GM13977 (cell line): ENCODE results near the gene DDX10.

Experiments
- DNase-seq: peaks from one replicate; pipeline ENCODE4 v3.0.0; 2012; ENCODE audit warnings: low spot score
- in situ Hi-C: fragments of 300-500 bp; cut with MboI; formaldehyde crosslinking; loops from one replicate; pipeline ENCODE4 v1.12.0; 2022; ENCODE audit warnings: low sequenced_read_pairs, low pct_unique_long_range_greater_than_20kb, mixed read lengths, inconsistent platforms; ENCODE audit not compliant: unreplicated experiment
- TF ChIP-seq, protein P1 (sequence below): IDR thresholded peaks from 2 replicates; pipeline ENCODE4 v1.5.1; 2012; ENCODE audit warnings: mild to moderate bottlenecking, control low read depth; ENCODE audit not compliant: insufficient read depth; ENCODE audit errors: extremely low read depth, missing control alignments

The DDX10 gene

DNA sequence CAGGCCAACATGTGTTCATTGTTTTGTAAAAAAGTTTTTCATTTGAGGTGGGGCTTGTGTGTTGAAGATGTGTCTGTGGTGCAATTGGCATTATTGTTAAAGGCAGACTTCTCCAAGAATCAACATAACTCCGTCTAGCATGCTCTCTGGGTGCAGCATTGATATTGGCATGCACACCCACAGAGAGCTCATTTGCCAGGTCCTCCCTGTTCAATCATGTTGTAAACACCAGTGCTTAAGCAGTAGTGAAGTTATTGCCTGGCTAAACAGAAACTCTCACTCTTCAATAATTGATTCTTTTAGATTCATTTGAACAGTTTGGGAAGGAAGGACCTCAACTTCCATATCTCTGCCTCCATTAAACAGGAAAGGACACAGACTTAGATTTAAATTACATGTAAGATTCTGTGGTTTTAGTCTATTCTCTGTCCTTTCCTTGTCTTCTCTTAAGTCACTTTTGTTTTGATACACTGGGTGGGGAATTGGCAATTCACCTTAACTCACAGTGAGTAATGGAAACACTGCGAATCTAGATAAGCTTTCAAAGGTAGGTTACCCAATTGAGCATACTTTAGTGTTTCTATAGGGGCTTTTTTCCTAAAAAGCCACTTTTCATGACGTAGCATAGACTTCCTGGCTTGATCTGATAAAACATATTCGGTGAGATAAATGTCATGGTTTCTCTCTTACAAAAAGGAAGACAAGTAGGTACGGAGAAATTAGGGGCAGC lies 40.5 kb upstream of the DDX10 start:
- no peak for DNase-seq
- TF ChIP-seq, protein P1, sequence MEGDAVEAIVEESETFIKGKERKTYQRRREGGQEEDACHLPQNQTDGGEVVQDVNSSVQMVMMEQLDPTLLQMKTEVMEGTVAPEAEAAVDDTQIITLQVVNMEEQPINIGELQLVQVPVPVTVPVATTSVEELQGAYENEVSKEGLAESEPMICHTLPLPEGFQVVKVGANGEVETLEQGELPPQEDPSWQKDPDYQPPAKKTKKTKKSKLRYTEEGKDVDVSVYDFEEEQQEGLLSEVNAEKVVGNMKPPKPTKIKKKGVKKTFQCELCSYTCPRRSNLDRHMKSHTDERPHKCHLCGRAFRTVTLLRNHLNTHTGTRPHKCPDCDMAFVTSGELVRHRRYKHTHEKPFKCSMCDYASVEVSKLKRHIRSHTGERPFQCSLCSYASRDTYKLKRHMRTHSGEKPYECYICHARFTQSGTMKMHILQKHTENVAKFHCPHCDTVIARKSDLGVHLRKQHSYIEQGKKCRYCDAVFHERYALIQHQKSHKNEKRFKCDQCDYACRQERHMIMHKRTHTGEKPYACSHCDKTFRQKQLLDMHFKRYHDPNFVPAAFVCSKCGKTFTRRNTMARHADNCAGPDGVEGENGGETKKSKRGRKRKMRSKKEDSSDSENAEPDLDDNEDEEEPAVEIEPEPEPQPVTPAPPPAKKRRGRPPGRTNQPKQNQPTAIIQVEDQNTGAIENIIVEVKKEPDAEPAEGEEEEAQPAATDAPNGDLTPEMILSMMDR = no peak
- in situ Hi-C loops = no loop called here

- TF ChIP-seq, protein P1 = no peak
- in situ Hi-C loops = no loop called here
- no peak for DNase-seq
Measured at GRCh38 chr11:108628326-108628725, 36.5 kb upstream of the DDX10 start.

- in situ Hi-C loops = no loop called here
- TF ChIP-seq, protein P1 = no peak
Measured at GRCh38 chr11:108628812-108629211, 36.1 kb upstream of the DDX10 start.

GRCh38 chr11:108629274-108629673 lies 35.6 kb upstream of the DDX10 start:
- in situ Hi-C loops = no loop called here
- no peak for DNase-seq

More at GRCh38 chr11:108628812-108629211, 36.1 kb upstream of the DDX10 start:
- DNase-seq = no peak

DNA sequence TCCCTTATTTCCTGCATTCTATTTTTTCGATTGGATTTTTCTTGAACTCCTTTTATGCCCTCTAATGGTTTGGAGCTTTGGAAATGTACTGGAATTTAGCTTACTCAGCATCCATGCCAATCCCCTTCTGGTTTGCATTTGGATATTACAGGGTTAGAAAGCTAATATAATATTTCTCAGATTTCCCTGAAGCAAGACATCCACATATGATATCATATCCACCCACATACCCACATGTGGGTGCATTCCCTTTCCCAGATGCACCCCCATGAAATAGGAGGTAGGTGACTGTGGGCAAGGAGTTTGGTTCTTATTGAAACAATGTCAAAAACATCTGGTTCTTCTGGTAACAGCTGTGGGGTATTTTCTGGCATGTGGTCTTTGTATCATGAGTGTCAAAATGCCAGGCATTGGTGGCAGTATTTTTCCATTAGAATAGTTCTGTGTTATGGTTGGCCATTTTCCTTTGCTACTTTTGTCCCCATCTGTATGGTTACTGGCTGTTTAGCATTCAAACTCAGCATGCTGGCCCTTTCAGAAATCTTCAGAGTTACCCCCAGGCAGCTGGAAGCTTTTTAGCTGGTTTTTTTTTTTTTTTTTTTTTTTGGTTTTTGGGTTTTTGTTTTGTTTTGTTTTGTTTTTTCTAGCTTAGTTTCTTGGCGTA lies 32.7 kb upstream of the DDX10 start:
- in situ Hi-C loops = no loop called here

More at GRCh38 chr11:108629274-108629673, 35.6 kb upstream of the DDX10 start:
- TF ChIP-seq, protein P1 = no peak

DNA sequence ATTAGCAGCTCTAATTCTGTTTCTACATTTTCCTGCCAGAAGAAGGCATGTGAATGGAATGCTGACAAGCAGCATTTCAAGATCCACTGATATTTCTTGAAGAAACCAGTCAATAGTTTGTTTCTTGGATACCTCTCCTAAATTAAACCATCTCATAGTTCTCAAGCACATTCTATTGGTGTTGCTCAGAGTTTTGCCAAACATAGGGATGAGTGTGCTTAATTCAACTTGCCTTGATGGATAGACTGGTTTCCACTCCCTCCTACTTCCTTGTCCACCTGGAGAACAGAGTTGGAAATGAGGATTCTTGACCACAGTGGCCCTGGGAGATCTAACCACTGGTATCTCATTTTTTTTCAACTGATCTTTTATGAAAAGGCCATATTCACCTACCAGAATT lies 29.8 kb upstream of the DDX10 start:
- TF ChIP-seq, protein P1 = no peak
- DNase-seq = no peak
- in situ Hi-C loops = no loop called here

More for the DNA sequence above, 32.7 kb upstream of the DDX10 start:
- no peak for DNase-seq
- TF ChIP-seq, protein P1 = no peak
